ENCODE data around the gene LRRIQ1. TPM values are rescaled to one million over a fixed set of nuclear protein-coding genes. Genes with fewer than 3 reads are reported as not detected.

LRRIQ1 gene
- total RNA-seq, 1 donor from 2014 or later, result 25.5 TPM

DNA sequence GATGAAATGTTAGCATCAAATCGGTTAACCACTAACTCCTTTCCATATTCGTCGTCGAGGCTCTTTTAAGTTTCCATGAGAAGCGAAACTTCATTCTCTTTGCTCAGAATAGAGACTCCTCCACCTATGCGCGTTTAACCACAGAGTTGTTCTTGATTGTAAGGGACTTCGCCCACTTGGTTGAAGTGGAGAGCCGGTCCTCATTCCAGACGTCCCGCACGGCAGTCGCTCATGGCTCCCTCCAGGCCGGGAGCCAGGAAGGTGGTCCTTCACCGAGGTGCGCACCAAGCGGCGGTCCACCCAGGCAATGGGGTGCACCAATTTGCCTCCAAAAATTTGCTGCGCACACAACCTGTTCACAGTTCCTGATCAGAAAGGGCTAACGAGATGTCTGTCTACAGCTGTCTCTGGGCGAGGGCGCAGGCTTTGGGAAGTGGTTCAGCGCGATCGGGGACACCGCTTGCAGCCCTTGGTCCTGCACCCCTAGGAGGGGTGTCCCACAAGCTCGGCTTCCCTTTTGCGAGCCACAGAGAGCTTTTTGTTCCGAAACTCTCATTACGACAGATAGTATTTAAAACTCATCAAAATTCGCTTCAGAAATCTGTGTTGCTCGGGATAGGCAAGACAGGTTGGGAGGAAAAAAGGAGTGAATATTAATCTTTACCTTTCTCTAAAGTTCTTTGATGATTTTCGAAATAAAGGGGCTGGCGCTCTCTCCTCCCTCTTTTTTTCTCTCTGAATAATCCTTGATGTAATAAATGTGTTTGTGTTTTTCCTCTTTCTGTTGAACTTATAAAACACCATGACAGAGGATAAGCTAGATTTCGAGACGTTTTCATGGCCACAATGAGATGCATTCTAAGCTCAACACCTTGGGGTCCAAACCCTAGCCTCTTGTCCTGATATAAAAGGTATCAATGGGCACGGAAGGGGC, 237.5 kb downstream of the LRRIQ1 start:
- Histone ChIP-seq H3K4me2 (peak overlapping the region; percentile 46), H3K4me3 (no peak overlapping the region), H3K36me3 (no peaks in the 10 kb centered on the region), H3K27me3 (peaks cover 88% of the 10 kb centered on the region), H2AFZ (replicated peaks) (peak overlapping the region; percentile 66), H3F3A (ENCODE audit: low read depth) (no peaks in the 10 kb centered on the region), H3K9me3 (ENCODE audit: low read depth) (no peaks in the 10 kb centered on the region), H4K20me1 (ENCODE audit: low read depth) (no peaks in the 10 kb centered on the region), H3K9ac (no peak overlapping the region), H3K79me2 (ENCODE audit: low read depth) (no peaks in the 10 kb centered on the region), H3K4me1 (no peaks in the 10 kb centered on the region), H3K27ac (no peak overlapping the region)
- H3K27ac Mint-ChIP-seq, result no peak overlapping the region
- no peak overlapping the region for H3K4me3 Mint-ChIP-seq
- H3K4me1 Mint-ChIP-seq, result peaks cover 4% of the 10 kb centered on the region
- H3K27me3 Mint-ChIP-seq (ENCODE audit: insufficient read depth, low read depth), result peaks cover 53% of the 10 kb centered on the region
- H3K36me3 Mint-ChIP-seq, result peaks cover 2% of the 10 kb centered on the region
- TF ChIP-seq EZH2 (IDR thresholded peaks at IDR 0.05) (peak; percentile 81), EZH2phosphoT487 (IDR thresholded peaks at IDR 0.05) (peak; percentile 61)
- TF ChIP-seq, protein P1, sequence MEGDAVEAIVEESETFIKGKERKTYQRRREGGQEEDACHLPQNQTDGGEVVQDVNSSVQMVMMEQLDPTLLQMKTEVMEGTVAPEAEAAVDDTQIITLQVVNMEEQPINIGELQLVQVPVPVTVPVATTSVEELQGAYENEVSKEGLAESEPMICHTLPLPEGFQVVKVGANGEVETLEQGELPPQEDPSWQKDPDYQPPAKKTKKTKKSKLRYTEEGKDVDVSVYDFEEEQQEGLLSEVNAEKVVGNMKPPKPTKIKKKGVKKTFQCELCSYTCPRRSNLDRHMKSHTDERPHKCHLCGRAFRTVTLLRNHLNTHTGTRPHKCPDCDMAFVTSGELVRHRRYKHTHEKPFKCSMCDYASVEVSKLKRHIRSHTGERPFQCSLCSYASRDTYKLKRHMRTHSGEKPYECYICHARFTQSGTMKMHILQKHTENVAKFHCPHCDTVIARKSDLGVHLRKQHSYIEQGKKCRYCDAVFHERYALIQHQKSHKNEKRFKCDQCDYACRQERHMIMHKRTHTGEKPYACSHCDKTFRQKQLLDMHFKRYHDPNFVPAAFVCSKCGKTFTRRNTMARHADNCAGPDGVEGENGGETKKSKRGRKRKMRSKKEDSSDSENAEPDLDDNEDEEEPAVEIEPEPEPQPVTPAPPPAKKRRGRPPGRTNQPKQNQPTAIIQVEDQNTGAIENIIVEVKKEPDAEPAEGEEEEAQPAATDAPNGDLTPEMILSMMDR (IDR thresholded peaks at IDR 0.05), result no peak
- DNase-seq (ENCODE audit: low spot score), result peak; percentile 30
- peaks cover 6% of the 10 kb centered on the region for H3K9me3 Mint-ChIP-seq

DNA sequence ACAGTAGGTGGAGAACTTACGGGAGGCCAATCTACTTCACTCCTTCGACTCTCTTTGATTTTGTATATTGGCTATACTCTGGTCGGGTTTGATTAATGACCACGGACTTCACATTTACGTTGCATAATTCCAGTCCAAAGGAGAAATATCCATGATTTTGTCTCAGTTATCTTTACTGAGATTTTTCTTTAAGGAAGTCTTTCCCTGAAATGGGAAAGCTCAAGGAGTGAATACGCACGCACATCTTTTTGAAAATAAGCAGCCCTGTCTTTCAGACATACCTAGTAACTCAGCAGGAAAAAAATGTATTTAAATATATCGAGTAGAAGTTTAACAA, 238.1 kb downstream of the LRRIQ1 start:
- Mint-ChIP-seq H3K9me3 (peaks cover 6% of the 10 kb centered on the region), H3K4me1 (peaks cover 4% of the 10 kb centered on the region), H3K4me3 (no peak overlapping the region), H3K27ac (no peak overlapping the region), H3K27me3 (ENCODE audit: insufficient read depth, low read depth) (peaks cover 60% of the 10 kb centered on the region), H3K36me3 (peaks cover 2% of the 10 kb centered on the region)
- Histone ChIP-seq H3K4me2 (no peak overlapping the region), H3K4me3 (no peak overlapping the region), H3K27me3 (peaks cover 91% of the 10 kb centered on the region), H2AFZ (replicated peaks) (no peak overlapping the region), H3F3A (ENCODE audit: low read depth) (no peaks in the 10 kb centered on the region), H3K36me3 (no peaks in the 10 kb centered on the region), H3K79me2 (ENCODE audit: low read depth) (no peaks in the 10 kb centered on the region), H3K4me1 (peaks cover 4% of the 10 kb centered on the region), H3K27ac (no peak overlapping the region), H3K9ac (no peak overlapping the region), H4K20me1 (ENCODE audit: low read depth) (no peaks in the 10 kb centered on the region), H3K9me3 (ENCODE audit: low read depth) (no peaks in the 10 kb centered on the region)
- DNase-seq (ENCODE audit: low spot score), result no peak
- TF ChIP-seq EZH2phosphoT487 (IDR thresholded peaks at IDR 0.05), result peak; percentile 54
- TF ChIP-seq, protein P1 (IDR thresholded peaks at IDR 0.05), result no peak
- TF ChIP-seq EZH2 (IDR thresholded peaks at IDR 0.05), result peak; percentile 2

DNA sequence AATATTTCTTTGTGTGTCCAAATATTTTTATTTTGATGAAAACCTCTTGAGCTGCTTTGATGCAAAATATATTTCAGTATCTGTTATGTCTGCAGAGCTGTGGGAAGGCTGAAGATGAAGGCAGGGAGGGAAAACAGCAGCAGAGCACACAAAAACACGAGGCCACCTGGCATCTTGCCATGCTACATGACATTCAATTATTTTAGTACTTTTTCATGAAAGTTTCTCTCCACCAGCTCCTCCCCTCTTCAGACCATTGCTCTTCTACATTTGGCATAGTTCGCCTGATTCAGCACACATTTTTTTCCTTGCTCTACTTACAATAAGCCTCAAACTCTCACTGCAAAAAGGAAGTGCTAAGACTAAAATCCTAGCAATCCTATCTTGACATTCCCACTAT, 239.2 kb downstream of the LRRIQ1 start:
- H3F3A ChIP-seq (ENCODE audit: low read depth), result peaks cover 9% of the 10 kb centered on the region
- H3K4me1 Mint-ChIP-seq, result peaks cover 7% of the 10 kb centered on the region
- H3K9me3 Mint-ChIP-seq, result peaks cover 6% of the 10 kb centered on the region
- H3K9me3 ChIP-seq (ENCODE audit: low read depth), result no peaks in the 10 kb centered on the region
- peaks cover 68% of the 10 kb centered on the region for H3K27me3 Mint-ChIP-seq (ENCODE audit: insufficient read depth, low read depth)
- H2AFZ ChIP-seq (replicated peaks), result no peak overlapping the region
- H3K4me3 ChIP-seq, result no peak overlapping the region
- H4K20me1 ChIP-seq (ENCODE audit: low read depth), result no peaks in the 10 kb centered on the region
- no peak overlapping the region for H3K9ac ChIP-seq
- TF ChIP-seq, protein P1 (IDR thresholded peaks at IDR 0.05), result no peak
- TF ChIP-seq EZH2phosphoT487 (IDR thresholded peaks at IDR 0.05) (no peak), EZH2 (IDR thresholded peaks at IDR 0.05) (no peak)
- peaks cover 2% of the 10 kb centered on the region for H3K36me3 Mint-ChIP-seq
- no peaks in the 10 kb centered on the region for H3K79me2 ChIP-seq (ENCODE audit: low read depth)
- peaks cover 99% of the 10 kb centered on the region for H3K27me3 ChIP-seq
- H3K36me3 ChIP-seq, result no peaks in the 10 kb centered on the region
- H3K27ac ChIP-seq, result no peak overlapping the region
- no peak overlapping the region for H3K27ac Mint-ChIP-seq
- DNase-seq (ENCODE audit: low spot score), result no peak
- no peak overlapping the region for H3K4me3 Mint-ChIP-seq
- peaks cover 4% of the 10 kb centered on the region for H3K4me1 ChIP-seq
- H3K4me2 ChIP-seq, result no peak overlapping the region
